SK-N-SH treated with all-trans-retinoic acid at 6 μM for 48 hours (cell line): ENCODE measurements around the gene SNX30.

Experiments used
- ATAC-seq: fragments of 200-7000 bp; cut with Tn5 transposase; 3 replicates; pipeline ENCODE4 v1.9.1; 2020; ENCODE audit warnings: mild to moderate bottlenecking, moderate library complexity
- ARNTL ChIP-seq: fragments of 450-650 bp; formaldehyde crosslinking; IDR thresholded peaks from 2 replicates; pipeline ENCODE4 v1.5.0; 2020; ENCODE audit warnings: low read depth, mild to moderate bottlenecking, moderate library complexity, borderline replicate concordance
- BACH2 ChIP-seq: fragments of 250-450 bp; sonication (Bioruptor Pico); IDR thresholded peaks from 2 replicates; pipeline ENCODE4 v1.9.0; 2021; ENCODE audit warnings: mild to moderate bottlenecking, borderline replicate concordance
- ESRRG ChIP-seq: fragments of 250-450 bp; sonication (Bioruptor Pico); IDR thresholded peaks from 2 replicates; pipeline ENCODE4 v1.6.1; 2021; ENCODE audit warnings: mild to moderate bottlenecking
- GLIS3 ChIP-seq: fragments of 250-450 bp; sonication (Bioruptor Pico); IDR thresholded peaks from 2 replicates; pipeline ENCODE4 v1.5.0; 2020; ENCODE audit warnings: mild to moderate bottlenecking, moderate library complexity
- ISL1 ChIP-seq: fragments of 250-450 bp; sonication (Bioruptor Pico); IDR thresholded peaks from 2 replicates; pipeline ENCODE4 v2.1.2; 2022; ENCODE audit warnings: mild to moderate bottlenecking, moderate library complexity
- OSR1 ChIP-seq: fragments of 250-450 bp; sonication (Bioruptor Pico); IDR thresholded peaks from 2 replicates; pipeline ENCODE4 v1.8.0; 2022; ENCODE audit warnings: moderate library complexity, mild to moderate bottlenecking, inconsistent platforms
- PATZ1 ChIP-seq: fragments of 250-450 bp; sonication (Bioruptor Pico); IDR thresholded peaks from 2 replicates; pipeline ENCODE4 v1.8.0; 2020; ENCODE audit warnings: mild to moderate bottlenecking, moderate library complexity, borderline replicate concordance
- PPARA ChIP-seq: fragments of 250-450 bp; sonication (Bioruptor Pico); IDR thresholded peaks from 2 replicates; pipeline ENCODE4 v1.5.0; 2020; ENCODE audit warnings: mild to moderate bottlenecking, borderline replicate concordance
- RARB ChIP-seq: fragments of 250-450 bp; sonication (Bioruptor Pico); IDR thresholded peaks from 2 replicates; pipeline ENCODE4 v1.8.0; 2021; ENCODE audit warnings: mild to moderate bottlenecking, moderate library complexity
- SNAI2 ChIP-seq: fragments of 250-450 bp; sonication (Bioruptor Pico); IDR thresholded peaks from 2 replicates; pipeline ENCODE4 v1.5.0; 2020; ENCODE audit warnings: mild to moderate bottlenecking, moderate library complexity
- TCF4 ChIP-seq: fragments of 250-450 bp; sonication (Bioruptor Pico); IDR thresholded peaks from 2 replicates; pipeline ENCODE4 v1.8.0; 2021; ENCODE audit warnings: mild to moderate bottlenecking, moderate library complexity, borderline replicate concordance
- TOX ChIP-seq: fragments of 250-450 bp; sonication (Bioruptor Pico); IDR thresholded peaks from 2 replicates; pipeline ENCODE4 v1.8.0; 2021; ENCODE audit warnings: mild to moderate bottlenecking, moderate library complexity, borderline replicate concordance
- TSHZ2 ChIP-seq: fragments of 250-450 bp; sonication (Bioruptor Pico); IDR thresholded peaks from 2 replicates; pipeline ENCODE4 v1.5.0; 2020; ENCODE audit warnings: mild to moderate bottlenecking, moderate library complexity
- ZC3H10 ChIP-seq: fragments of 250-450 bp; sonication (Bioruptor Pico); IDR thresholded peaks from 2 replicates; pipeline ENCODE4 v1.5.1; 2021; ENCODE audit warnings: mild to moderate bottlenecking, moderate library complexity
- ZFP3 ChIP-seq: fragments of 250-450 bp; sonication (Bioruptor Pico); IDR thresholded peaks from 2 replicates; pipeline ENCODE4 v1.5.0; 2020; ENCODE audit warnings: mild to moderate bottlenecking, moderate library complexity
- ZFP30 ChIP-seq: fragments of 450-650 bp; formaldehyde crosslinking; IDR thresholded peaks from 2 replicates; pipeline ENCODE4 v1.5.0; 2022; ENCODE audit warnings: mild to moderate bottlenecking, moderate library complexity
- ZNF565 ChIP-seq: fragments of 450-650 bp; formaldehyde crosslinking; conservative IDR thresholded peaks from 2 replicates; pipeline ENCODE4 v1.5.0; 2020; ENCODE audit warnings: low read depth, mild to moderate bottlenecking, moderate library complexity
- ZNF70 ChIP-seq: fragments of 450-650 bp; formaldehyde crosslinking; IDR thresholded peaks from 2 replicates; pipeline ENCODE4 v1.5.0; 2020; ENCODE audit warnings: mild to moderate bottlenecking, moderate library complexity
- ZNF8 ChIP-seq: fragments of 450-650 bp; formaldehyde crosslinking; IDR thresholded peaks from 2 replicates; pipeline ENCODE4 v1.5.0; 2020; ENCODE audit warnings: mild to moderate bottlenecking, moderate library complexity
- TF ChIP-seq, protein P1 (sequence below): fragments of 250-450 bp; sonication (Bioruptor Pico); IDR thresholded peaks from 2 replicates; pipeline ENCODE4 v1.5.1; 2021; ENCODE audit warnings: mild to moderate bottlenecking, moderate library complexity

Gene SNX30

DNA sequence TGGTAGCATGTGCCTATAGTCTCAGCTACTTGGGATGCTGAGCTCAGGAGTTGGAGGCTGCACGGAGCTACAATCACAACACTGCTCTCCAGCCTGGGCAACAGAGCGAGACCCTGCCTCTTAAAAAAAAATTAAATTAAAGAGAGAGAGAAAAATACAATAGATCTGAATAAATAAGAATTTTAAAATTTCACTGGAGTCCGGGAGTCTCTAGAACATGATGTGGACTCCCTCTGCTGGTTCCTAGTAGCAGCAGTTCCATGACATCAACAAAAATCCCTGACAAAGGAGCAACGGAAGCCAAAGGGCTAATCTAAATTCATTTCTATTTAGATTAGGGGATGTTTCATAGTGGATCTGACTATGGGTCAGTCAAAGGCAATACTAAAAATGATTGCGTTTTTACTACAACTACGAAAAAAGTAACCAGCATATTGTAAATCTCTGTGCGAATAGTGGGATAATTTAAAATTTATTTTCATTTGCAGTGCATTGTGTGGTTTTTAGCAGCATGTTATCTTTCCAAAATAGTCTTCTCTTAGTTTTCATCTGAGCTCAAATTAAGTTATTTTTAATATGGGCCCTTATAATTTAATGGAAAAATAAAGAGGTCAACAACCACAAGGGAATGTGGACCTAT, 39.4 kb upstream of the SNX30 start:
- no peak for TF ChIP-seq OSR1
- TF ChIP-seq TOX (CRISPR knock-in tag): no peak
- TF ChIP-seq ZNF565 (CRISPR knock-in tag): no peak
- no peak for TF ChIP-seq RARB (CRISPR knock-in tag)
- no peak for TF ChIP-seq ESRRG (CRISPR knock-in tag)
- TF ChIP-seq SNAI2 (CRISPR knock-in tag): no peak
- no peak for TF ChIP-seq BACH2 (CRISPR knock-in tag)
- no peak for TF ChIP-seq GLIS3 (CRISPR knock-in tag)
- no peak for TF ChIP-seq PATZ1 (CRISPR knock-in tag)
- peak; percentile 76 for ATAC-seq

GRCh38 chr9:112712678-112713077, 37.9 kb upstream of the SNX30 start:
- ATAC-seq: no peak
- TF ChIP-seq ISL1 (CRISPR knock-in tag) (no peak), ZNF8 (CRISPR knock-in tag) (peak; percentile 68), RARB (CRISPR knock-in tag) (no peak)

DNA sequence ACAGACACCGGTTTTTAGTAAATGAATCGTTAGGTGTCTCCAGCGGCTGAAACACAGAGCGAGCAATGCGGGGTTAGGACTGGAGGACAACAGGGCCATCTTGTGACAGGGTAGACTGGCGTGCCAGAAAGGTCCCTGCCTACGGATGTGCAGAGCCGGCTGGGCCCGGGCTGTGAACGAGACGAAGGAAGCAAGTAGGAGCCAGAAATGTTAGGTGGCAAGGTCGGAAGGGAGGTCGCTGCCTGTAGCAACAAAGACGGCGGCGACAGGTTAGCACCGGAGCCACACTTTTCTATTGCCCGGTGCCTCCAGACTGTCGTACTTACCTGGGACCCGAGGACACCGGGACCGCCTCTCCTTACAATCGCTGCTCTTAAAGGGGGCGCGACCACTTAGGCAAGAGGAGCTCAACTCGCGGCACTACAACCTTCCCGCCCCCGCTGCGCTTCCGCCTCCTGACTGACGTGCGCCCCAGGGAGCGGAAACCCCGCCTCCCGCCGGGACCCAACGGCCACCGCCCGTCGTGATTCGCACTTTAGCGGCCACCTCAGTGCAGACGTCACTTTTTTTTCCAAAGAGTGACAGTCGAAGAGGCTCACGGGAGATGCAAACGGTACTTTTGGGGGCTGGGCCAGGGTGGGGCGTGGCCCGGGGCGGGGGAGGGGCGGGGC, 32.8 kb upstream of the SNX30 start, which contains the start of gene INIP:
Gene INIP (minus strand): TSS at position 457 of the 671 bp plus-strand sequence. CDS start 1,632 bp downstream, outside the sequence.
- ATAC-seq: peak; percentile 98
- TF ChIP-seq BACH2 (CRISPR knock-in tag) (no peak), RARB (CRISPR knock-in tag) (no peak), ARNTL (CRISPR knock-in tag) (no peak), SNAI2 (CRISPR knock-in tag) (no peak), ZNF8 (CRISPR knock-in tag) (no peak)

DNA sequence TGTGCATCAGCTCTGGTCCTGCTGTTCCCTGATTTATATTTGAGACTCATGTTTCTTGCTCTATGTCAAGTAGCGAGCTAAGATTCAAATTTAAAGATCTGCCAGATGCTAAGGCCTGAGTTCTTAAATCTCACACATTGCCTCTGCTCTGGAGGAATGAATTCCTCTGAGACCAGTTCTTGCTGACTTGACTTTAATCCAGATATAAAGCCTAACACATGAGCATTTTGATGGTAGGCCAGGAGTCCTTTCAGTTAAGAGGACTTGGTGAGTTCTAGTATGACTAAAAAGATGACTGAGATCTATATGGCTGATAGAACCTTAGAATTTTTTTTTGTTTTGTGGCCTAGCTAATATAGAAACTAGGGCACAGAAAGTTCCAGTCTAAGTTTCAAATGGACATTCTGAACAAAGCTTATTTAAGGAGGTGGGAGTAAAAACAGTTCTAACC, 31.3 kb upstream of the SNX30 start:
- no peak for ATAC-seq
- TF ChIP-seq ZC3H10 (CRISPR knock-in tag) (no peak), RARB (CRISPR knock-in tag) (no peak), ARNTL (CRISPR knock-in tag) (no peak), TSHZ2 (CRISPR knock-in tag) (no peak), ZFP3 (CRISPR knock-in tag) (no peak), ZNF70 (no peak), OSR1 (no peak), PATZ1 (CRISPR knock-in tag) (no peak), TCF4 (CRISPR knock-in tag) (no peak), BACH2 (CRISPR knock-in tag) (no peak)

DNA sequence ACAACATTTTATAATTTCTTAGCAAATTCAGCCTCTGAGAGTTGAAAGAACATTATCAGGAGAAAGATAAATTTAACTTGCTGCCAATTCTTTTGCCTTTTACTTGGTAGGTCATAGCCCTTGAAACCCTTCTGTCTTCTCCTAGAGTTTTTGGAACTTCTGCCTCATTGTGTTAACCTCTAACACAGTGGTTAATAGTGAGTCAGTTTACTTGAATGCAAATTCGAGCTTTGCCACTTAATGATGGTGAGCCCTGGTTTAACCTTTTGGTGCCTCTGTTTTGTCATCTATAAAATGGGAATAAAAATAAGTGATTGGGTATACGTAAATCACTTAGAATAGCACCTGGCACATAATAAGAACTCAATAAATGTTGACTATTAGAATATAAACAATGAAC, 30.9 kb upstream of the SNX30 start:
- ATAC-seq: no peak
- TF ChIP-seq TSHZ2 (CRISPR knock-in tag) (no peak), ZC3H10 (CRISPR knock-in tag) (no peak), ZFP3 (CRISPR knock-in tag) (no peak), ARNTL (CRISPR knock-in tag) (no peak), ZFP30 (no peak), SNAI2 (CRISPR knock-in tag) (no peak), BACH2 (CRISPR knock-in tag) (no peak), OSR1 (no peak), PPARA (no peak), ZNF565 (CRISPR knock-in tag) (no peak), RARB (CRISPR knock-in tag) (no peak)
- TF ChIP-seq, protein P1, sequence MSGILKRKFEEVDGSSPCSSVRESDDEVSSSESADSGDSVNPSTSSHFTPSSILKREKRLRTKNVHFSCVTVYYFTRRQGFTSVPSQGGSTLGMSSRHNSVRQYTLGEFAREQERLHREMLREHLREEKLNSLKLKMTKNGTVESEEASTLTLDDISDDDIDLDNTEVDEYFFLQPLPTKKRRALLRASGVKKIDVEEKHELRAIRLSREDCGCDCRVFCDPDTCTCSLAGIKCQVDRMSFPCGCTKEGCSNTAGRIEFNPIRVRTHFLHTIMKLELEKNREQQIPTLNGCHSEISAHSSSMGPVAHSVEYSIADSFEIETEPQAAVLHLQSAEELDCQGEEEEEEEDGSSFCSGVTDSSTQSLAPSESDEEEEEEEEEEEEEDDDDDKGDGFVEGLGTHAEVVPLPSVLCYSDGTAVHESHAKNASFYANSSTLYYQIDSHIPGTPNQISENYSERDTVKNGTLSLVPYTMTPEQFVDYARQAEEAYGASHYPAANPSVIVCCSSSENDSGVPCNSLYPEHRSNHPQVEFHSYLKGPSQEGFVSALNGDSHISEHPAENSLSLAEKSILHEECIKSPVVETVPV (CRISPR knock-in tag): no peak
